GM12865 (cell line): ENCODE data around the gene HDGFL2.
A peak's percentile ranks its signal among the peaks of the same experiment; 100 is the strongest.

Source experiments
- DNase-seq: peaks from one replicate; pipeline ENCODE4 v3.0.0; 2010; ENCODE audit warnings: low read depth
- H3K4me3 ChIP-seq: 2 replicates; pipeline ENCODE4 v1.5.1; 2011; ENCODE audit warnings: mild to moderate bottlenecking, low read depth, low read length, control low read depth
- TF ChIP-seq, protein P1 (sequence below): IDR thresholded peaks from 2 replicates; pipeline ENCODE4 v1.5.1; 2011; ENCODE audit warnings: low read length, control low read depth, low read depth, inconsistent platforms; ENCODE audit not compliant: insufficient read depth; ENCODE audit errors: missing control alignments

HDGFL2 gene

DNA sequence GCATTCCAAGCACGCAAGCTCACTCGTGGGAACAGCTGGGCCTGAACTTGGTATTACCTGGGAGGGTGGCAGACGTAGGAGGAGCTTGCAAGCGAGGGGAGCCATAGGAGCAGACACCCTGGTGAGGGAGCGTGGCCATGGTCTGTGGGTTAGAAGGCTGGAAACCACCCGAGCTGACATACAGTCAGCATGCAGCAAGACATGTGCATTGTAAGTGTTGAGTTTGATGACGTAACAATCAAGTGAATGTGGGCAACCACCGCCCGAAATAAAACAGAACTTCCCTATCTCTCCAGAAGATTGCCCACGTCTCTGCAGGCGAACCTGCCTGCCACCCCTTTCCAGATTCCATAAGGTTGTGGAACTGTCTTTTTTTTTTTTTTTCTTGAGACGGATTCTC, 41.3 kb upstream of the HDGFL2 start:
- peak; percentile 36 for DNase-seq
- no peak overlapping the region for H3K4me3 ChIP-seq
- TF ChIP-seq, protein P1, sequence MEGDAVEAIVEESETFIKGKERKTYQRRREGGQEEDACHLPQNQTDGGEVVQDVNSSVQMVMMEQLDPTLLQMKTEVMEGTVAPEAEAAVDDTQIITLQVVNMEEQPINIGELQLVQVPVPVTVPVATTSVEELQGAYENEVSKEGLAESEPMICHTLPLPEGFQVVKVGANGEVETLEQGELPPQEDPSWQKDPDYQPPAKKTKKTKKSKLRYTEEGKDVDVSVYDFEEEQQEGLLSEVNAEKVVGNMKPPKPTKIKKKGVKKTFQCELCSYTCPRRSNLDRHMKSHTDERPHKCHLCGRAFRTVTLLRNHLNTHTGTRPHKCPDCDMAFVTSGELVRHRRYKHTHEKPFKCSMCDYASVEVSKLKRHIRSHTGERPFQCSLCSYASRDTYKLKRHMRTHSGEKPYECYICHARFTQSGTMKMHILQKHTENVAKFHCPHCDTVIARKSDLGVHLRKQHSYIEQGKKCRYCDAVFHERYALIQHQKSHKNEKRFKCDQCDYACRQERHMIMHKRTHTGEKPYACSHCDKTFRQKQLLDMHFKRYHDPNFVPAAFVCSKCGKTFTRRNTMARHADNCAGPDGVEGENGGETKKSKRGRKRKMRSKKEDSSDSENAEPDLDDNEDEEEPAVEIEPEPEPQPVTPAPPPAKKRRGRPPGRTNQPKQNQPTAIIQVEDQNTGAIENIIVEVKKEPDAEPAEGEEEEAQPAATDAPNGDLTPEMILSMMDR = no peak

DNA sequence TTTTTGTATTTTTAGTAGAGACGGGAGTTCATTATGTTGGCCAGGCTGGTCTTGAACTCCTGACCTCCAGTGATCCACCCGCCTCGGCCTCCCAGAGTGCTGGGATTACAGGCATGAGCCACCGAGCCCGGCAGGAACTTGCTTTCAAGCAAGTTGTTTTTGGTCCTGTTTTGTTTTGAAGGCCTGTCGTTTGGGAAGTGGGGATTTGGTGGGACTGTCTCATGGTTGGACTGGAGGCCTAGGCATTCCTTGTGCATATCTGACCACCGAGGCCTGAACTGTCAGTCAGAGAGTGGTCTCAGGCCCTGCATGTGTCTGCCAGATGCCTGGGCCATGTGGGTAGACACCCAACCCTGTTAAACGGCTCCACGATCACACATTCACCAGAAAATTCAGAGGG, 40.8 kb upstream of the HDGFL2 start:
- H3K4me3 ChIP-seq = no peak overlapping the region
- no peak for DNase-seq
- TF ChIP-seq, protein P1 = no peak

- no peak overlapping the region for H3K4me3 ChIP-seq
- TF ChIP-seq, protein P1 = no peak
- DNase-seq = peak; percentile 39
These were observed 40.1 kb upstream of the HDGFL2 start for GRCh38 chr19:4431808-4432674.

- no peak overlapping the region for H3K4me3 ChIP-seq
- DNase-seq = no peak
- TF ChIP-seq, protein P1 = no peak
These were observed 39.1 kb upstream of the HDGFL2 start for GRCh38 chr19:4432918-4433506.

- TF ChIP-seq, protein P1 = no peak
- DNase-seq = no peak
- no peak overlapping the region for H3K4me3 ChIP-seq
These were observed 37.7 kb upstream of the HDGFL2 start for GRCh38 chr19:4434391-4434790.

GRCh38 chr19:4436231-4436630, 35.9 kb upstream of the HDGFL2 start:
- TF ChIP-seq, protein P1 = no peak
- no peak overlapping the region for H3K4me3 ChIP-seq
- DNase-seq = no peak

- no peak for DNase-seq
- H3K4me3 ChIP-seq = no peak overlapping the region
- TF ChIP-seq, protein P1 = no peak
These were observed 35.0 kb upstream of the HDGFL2 start for GRCh38 chr19:4437103-4437502.
